Neutrophil (primary cell): ENCODE measurements around the gene ZC3H10.

Experiments
- H3K27ac ChIP-seq: fragments of 200-600 bp; sonication (generic); 2 replicates; pipeline ENCODE4 v1.5.1; 2016; ENCODE audit warnings: mild to moderate bottlenecking, moderate library complexity
- H3K27me3 ChIP-seq: fragments of 200-600 bp; sonication (generic); 2 replicates; pipeline ENCODE4 v1.6.0; 2016; ENCODE audit warnings: mild to moderate bottlenecking
- H3K36me3 ChIP-seq: fragments of 200-600 bp; sonication (generic); 2 replicates; pipeline ENCODE4 v1.5.1; 2017
- H3K4me1 ChIP-seq, 2 experiments: fragments of 200-600 bp in 1 of 2; sonication (generic) in 1 of 2; 1 replicate in 1 of 2; 2 replicates in 1 of 2; pipeline versions ENCODE4 v1.5.1 to v1.6.1; 2013 to 2016; ENCODE audit warnings: low read depth in 1 of 2, low read length in 1 of 2, mild to moderate bottlenecking in 1 of 2, moderate library complexity in 1 of 2; ENCODE audit not compliant: control insufficient read depth in 1 of 2, insufficient read depth in 1 of 2
- H3K4me3 ChIP-seq, 2 experiments: fragments of 200-600 bp in 1 of 2; sonication (generic) in 1 of 2; 1 replicate in 1 of 2; 2 replicates in 1 of 2; pipeline ENCODE4 v1.5.1; 2013 to 2016; ENCODE audit warnings: low read depth in 1 of 2, low read length in 1 of 2, mild to moderate bottlenecking in 1 of 2, moderate library complexity in 1 of 2
- H3K9me3 ChIP-seq: fragments of 200-600 bp; sonication (generic); 2 replicates; pipeline ENCODE4 v1.5.1; 2016
- TF ChIP-seq, protein P1 (sequence below): fragments of 200-600 bp; sonication (generic); IDR thresholded peaks from 2 replicates; pipeline ENCODE4 v1.5.1; 2016; ENCODE audit warnings: antibody characterized with exemption

ZC3H10 gene

DNA sequence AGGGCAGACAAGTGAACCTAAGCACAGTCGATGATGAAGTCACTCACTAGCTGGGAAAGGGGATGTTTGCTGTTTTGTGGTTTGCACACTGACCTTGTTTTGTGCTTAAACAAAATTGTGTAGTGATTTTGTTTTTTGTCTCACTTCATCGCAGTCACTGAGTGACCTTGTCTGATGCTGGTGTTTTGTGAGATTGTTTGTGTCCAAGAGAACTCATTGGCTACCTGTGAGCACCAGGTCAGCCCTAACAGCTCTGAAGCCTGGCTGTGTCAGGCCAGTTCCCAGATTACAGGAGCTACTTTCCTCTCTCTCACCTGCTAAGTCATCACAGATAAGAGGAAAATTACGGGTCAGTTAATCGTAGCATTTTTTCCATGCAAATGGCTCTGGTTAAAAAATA, 6.1 kb downstream of the ZC3H10 start:
- H3K27ac ChIP-seq: peak overlapping the region; percentile 89
- H3K9me3 ChIP-seq: no peaks in the 10 kb centered on the region
- peaks cover 23% of the 10 kb centered on the region for H3K36me3 ChIP-seq
- no peaks in the 10 kb centered on the region for H3K27me3 ChIP-seq
- peaks cover 55 to 61% of the 10 kb centered on the region in 2 experiments for H3K4me1 ChIP-seq
- TF ChIP-seq, protein P1, sequence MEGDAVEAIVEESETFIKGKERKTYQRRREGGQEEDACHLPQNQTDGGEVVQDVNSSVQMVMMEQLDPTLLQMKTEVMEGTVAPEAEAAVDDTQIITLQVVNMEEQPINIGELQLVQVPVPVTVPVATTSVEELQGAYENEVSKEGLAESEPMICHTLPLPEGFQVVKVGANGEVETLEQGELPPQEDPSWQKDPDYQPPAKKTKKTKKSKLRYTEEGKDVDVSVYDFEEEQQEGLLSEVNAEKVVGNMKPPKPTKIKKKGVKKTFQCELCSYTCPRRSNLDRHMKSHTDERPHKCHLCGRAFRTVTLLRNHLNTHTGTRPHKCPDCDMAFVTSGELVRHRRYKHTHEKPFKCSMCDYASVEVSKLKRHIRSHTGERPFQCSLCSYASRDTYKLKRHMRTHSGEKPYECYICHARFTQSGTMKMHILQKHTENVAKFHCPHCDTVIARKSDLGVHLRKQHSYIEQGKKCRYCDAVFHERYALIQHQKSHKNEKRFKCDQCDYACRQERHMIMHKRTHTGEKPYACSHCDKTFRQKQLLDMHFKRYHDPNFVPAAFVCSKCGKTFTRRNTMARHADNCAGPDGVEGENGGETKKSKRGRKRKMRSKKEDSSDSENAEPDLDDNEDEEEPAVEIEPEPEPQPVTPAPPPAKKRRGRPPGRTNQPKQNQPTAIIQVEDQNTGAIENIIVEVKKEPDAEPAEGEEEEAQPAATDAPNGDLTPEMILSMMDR: no peak
- no peak overlapping the region for H3K4me3 ChIP-seq

DNA sequence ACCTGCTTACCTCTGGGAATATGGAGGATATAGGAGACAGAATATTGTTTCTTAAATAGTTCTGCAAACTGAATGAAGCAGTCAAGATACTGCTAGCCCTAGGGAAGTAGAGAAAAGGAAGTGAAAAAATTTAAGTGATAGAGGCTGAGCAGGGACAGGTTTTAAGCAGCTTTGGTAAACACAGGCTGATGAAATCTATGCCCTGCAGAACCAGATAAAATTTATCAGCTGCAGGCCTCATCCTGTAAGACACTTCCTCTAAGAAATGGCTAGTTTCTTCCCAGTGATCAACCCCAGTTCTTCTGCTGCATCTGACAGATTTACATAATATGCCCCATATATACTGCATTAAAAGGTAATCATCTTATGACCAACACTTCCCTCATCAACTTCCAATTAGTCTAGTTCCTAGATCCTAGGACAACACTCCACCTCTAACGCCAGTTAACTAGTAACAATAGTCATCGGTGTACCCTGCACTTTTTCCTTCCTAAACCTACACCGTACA, 8.7 kb downstream of the ZC3H10 start:
- Histone ChIP-seq H3K36me3 (peaks cover 14% of the 10 kb centered on the region), H3K27me3 (no peaks in the 10 kb centered on the region), H3K9me3 (no peaks in the 10 kb centered on the region), H3K27ac (peak overlapping the region; percentile 89), H3K4me3 (peak overlapping the region in 1 of 2 experiments; percentile 89), H3K4me1 (peaks cover 62% of the 10 kb centered on the region in 2 experiments)
- TF ChIP-seq, protein P1: no peak

DNA sequence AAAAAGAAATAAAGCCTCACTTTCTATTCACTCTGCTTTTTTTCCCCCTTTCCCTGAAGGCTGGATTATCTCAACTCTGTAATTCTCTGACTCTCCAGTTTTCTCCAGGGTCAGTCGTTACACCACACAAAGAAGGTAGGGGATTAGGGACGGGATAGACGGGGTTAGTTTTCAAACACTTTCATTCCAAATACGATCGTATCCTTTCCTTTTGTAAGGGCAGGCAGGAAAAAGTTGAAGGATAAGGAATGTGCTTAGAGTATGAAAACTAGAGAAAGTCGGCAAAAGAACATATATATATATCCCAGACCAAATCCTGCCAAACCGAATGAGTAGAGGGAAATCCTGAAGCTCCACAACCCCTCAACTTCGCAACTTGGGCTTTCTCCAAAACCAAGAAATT, 9.4 kb downstream of the ZC3H10 start:
- H3K36me3 ChIP-seq: peaks cover 14% of the 10 kb centered on the region
- TF ChIP-seq, protein P1: no peak

DNA sequence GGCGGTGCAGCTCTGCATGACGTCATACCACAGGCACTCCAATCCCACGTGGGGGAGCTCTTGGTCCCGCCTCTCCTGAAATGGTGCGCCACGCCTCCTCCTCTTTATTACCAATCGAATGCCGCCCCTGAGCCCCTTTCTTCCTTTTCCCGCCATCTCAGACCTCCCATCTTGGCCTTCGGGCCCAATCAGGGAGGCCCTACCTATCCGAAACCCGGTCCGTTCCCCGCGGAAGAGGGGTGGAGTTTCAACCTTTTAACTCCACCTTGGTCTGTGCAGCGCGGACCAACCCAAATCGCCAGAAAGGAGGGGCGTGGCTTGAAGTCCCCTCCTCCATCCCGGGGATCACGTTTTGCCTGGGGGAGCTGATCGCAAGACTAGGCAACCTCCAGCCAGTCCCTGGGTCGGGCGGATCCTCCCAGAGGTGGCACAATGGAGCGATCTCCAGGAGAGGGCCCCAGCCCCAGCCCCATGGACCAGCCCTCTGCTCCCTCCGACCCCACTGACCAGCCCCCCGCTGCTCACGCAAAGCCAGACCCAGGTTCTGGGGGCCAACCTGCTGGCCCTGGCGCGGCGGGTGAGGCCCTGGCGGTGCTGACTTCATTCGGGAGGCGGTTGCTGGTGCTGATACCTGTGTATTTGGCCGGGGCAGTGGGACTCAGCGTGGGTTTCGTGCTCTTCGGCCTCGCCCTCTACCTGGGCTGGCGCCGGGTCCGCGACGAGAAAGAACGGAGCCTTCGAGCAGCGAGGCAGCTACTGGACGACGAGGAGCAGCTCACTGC, 10.0 kb downstream of the ZC3H10 start, which contains the start of gene ESYT1:
TSS of gene ESYT1 (plus strand) at position 380 of the 782 bp plus-strand sequence. CDS start at position 433, 53 bp downstream.
- Histone ChIP-seq H3K9me3 (no peaks in the 10 kb centered on the region), H3K4me3 (peak within 1 kb of the TSS; percentile 73 to 89), H3K27ac (peak within 1 kb of the TSS; percentile 89), H3K27me3 (no peaks in the 10 kb centered on the region), H3K4me1 (peaks cover 63% of the 10 kb centered on the region in 2 experiments), H3K36me3 (peaks cover 14% of the 10 kb centered on the region)
- TF ChIP-seq, protein P1: peak; percentile 54

More for the DNA sequence above, 9.4 kb downstream of the ZC3H10 start:
- Histone ChIP-seq H3K4me1 (peaks cover 62% of the 10 kb centered on the region in 2 experiments), H3K27me3 (no peaks in the 10 kb centered on the region), H3K9me3 (no peaks in the 10 kb centered on the region), H3K27ac (peak overlapping the region; percentile 89), H3K4me3 (peak overlapping the region; percentile 73 to 89)

DNA sequence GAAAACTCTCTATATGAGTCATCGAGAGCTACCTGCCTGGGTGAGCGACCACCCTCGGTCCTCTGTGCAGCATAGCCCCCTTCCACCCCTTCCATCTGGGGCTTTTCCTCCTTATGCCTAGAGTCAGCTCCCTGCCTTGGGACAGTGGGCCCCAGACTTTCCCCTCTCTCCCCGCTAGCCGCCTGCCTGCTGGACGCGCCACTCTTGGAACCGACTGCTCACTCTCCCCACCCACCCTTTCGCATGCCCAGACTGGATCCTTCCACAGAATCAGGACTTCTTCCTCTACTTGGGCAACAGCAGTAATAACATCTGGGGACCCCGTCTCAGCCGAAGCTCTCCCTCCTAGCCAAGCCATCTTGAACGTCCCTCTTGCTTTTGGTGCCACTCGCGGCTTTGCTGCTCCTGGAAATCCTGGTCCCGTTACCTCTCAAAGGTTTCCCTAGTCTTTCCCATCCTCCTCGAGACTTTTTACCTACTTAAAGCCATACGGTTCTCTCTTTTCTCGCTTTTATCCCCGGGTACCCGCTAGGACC, 10.7 kb downstream of the ZC3H10 start:
- Histone ChIP-seq H3K4me3 (peak overlapping the region; percentile 73 to 89), H3K9me3 (no peaks in the 10 kb centered on the region), H3K4me1 (peaks cover 65 to 66% of the 10 kb centered on the region in 2 experiments), H3K27ac (peak overlapping the region; percentile 89), H3K36me3 (peaks cover 14% of the 10 kb centered on the region), H3K27me3 (no peaks in the 10 kb centered on the region)
- TF ChIP-seq, protein P1: no peak
